DMS114 treated with DMSO at 0.1 percent for 48 hours (cell line): ENCODE results near the gene CHST5.
"Not testable (repeated sequence)": the region's sequence is repeated elsewhere in the genome, so short reads cannot be mapped to it uniquely, and the experiment has no call there.

Experiments
- DNase-seq: peaks from one replicate; lab custom pipeline; 2025; ENCODE audit not compliant: unreplicated experiment; lab: John Stamatoyannopoulos, UW

The CHST5 gene

GRCh38 chr16:75552951-75553350 is 17.0 kb upstream of the CHST5 start:
- DNase-seq = no peak

GRCh38 chr16:75550211-75550662 is 14.3 kb upstream of the CHST5 start:
- DNase-seq = no peak

- DNase-seq = not testable (repeated sequence)
Observed at GRCh38 chr16:75548456-75548855, 12.5 kb upstream of the CHST5 start.

- no peak for DNase-seq
Observed at GRCh38 chr16:75546293-75546692, 10.4 kb upstream of the CHST5 start.

GRCh38 chr16:75545879-75546278 is 10.0 kb upstream of the CHST5 start:
- not testable (repeated sequence) for DNase-seq

- DNase-seq = not testable (repeated sequence)
Observed at GRCh38 chr16:75542462-75542861, 6.6 kb upstream of the CHST5 start.

GRCh38 chr16:75541236-75541635 is 5.3 kb upstream of the CHST5 start:
- no peak for DNase-seq

GRCh38 chr16:75538882-75539565 is 3.1 kb upstream of the CHST5 start:
- not testable (repeated sequence) for DNase-seq

- no peak for DNase-seq
Observed at GRCh38 chr16:75537776-75538175, 1.9 kb upstream of the CHST5 start.

- DNase-seq = no peak
Observed at GRCh38 chr16:75535211-75535843, 581 bp downstream of the CHST5 start.

GRCh38 chr16:75534560-75535205 is 1.2 kb downstream of the CHST5 start:
- no peak for DNase-seq

GRCh38 chr16:75532791-75533190 is 3.1 kb downstream of the CHST5 start:
- no peak for DNase-seq

- no peak for DNase-seq
Observed at GRCh38 chr16:75532142-75532765, 3.7 kb downstream of the CHST5 start.

GRCh38 chr16:75529959-75530358 is 5.9 kb downstream of the CHST5 start:
- no peak for DNase-seq

- DNase-seq = no peak
Observed at GRCh38 chr16:75529056-75529905, 6.6 kb downstream of the CHST5 start.

GRCh38 chr16:75527825-75528299 is 8.0 kb downstream of the CHST5 start:
- no peak for DNase-seq

GRCh38 chr16:75526032-75526790 is 9.7 kb downstream of the CHST5 start:
- no peak for DNase-seq

GRCh38 chr16:75519175-75519574 is 16.7 kb downstream of the CHST5 start:
- no peak for DNase-seq

- not testable (repeated sequence) for DNase-seq
Observed at GRCh38 chr16:75516189-75516966, 19.5 kb downstream of the CHST5 start.
